ENCODE measurements around the gene REP15. TPM values are rescaled to one million over a fixed set of nuclear protein-coding genes. Genes with fewer than 3 reads are reported as not detected.
A peak's percentile ranks its signal among the peaks of the same experiment; 100 is the strongest.

The REP15 gene
- total and polyA plus RNA-seq, 2 experiments from 2014 or later, result 0.38 to 0.89 TPM

DNA sequence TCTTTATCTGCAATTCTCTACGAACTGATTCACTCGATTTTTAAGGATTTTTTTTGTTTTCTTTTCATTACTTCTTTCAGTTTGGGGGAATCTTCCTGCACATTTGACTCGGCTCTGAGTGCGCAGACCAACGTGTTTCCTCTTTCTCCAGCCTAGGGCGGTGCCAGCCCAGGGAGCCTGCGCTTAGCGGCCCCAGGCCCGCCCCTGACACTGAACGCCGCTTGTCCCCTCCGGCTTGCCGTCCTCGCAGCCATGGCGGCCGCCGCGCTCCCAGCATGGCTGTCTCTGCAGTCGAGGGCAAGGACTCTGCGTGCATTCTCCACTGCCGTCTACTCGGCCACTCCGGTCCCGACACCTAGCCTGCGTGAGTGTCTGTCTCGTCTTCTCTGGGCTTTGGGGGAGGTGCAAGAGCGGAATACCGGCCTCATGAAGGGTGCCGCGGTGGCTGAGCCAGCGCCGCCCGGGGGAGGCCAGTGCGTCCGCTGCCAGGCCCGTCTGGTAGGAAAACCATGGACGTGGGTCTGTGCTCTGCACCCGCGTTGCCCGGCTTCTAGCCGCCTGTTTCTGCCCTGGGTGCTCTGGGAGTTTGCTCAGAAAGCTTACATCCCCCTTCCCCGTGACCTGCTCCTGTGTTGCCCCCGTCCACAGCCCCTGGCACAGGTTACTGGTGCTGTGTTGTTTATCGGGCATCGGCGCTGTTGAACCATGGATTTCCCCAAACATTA, 14.5 kb downstream of the REP15 start, which contains the start of gene MRPS35:
Gene MRPS35 (plus strand): TSS at position 241 of the 725 bp plus-strand sequence. CDS start 12 bp downstream, at position 253.
- Histone ChIP-seq H4K20me1 (replicated peaks; ENCODE audit: insufficient read depth) (no peaks in the 10 kb centered on the region; the same call in 1 of the 2 replicates), H3K4me3 (peak within 1 kb of the TSS; percentile 82), H3K27ac (ENCODE audit: low read depth) (peak within 1 kb of the TSS; percentile 75), H3K4me1 (ENCODE audit: insufficient read depth) (peaks cover 11% of the 10 kb centered on the region), H3K36me3 (ENCODE audit: insufficient read depth) (no peaks in the 10 kb centered on the region; the same call in 1 of the 2 replicates), H3K27me3 (ENCODE audit: insufficient read depth) (no peaks in the 10 kb centered on the region), H3K4me2 (peak within 1 kb of the TSS; percentile 92), H3F3A (replicated peaks; ENCODE audit: low read depth) (no peaks in the 10 kb centered on the region), H2AFZ (peak within 1 kb of the TSS; percentile 86), H3K9me2 (ENCODE audit: insufficient read depth) (no peaks in the 10 kb centered on the region), H3K79me2 (replicated peaks; ENCODE audit: insufficient read depth) (peaks cover 46% of the 10 kb centered on the region)
- H3K4me3 Mint-ChIP-seq, result peak within 1 kb of the TSS; percentile 89
- no peaks in the 10 kb centered on the region for H3K9me3 Mint-ChIP-seq
- DNase-seq (ENCODE audit: low spot score), result peak; percentile 88
- TF ChIP-seq POLR2AphosphoS5 (IDR thresholded peaks at IDR 0.05; ENCODE audit: low read depth) (peak; percentile 95), ZNF331 (CRISPR knock-in tag; IDR thresholded peaks at IDR 0.05; ENCODE audit: low read depth) (no peak), CREB1 (CRISPR knock-in tag; IDR thresholded peaks at IDR 0.05; ENCODE audit: low read depth) (0 out of 2 replicates have a peak, but pooled peaks have one; percentile 4), NANOG (IDR thresholded peaks at IDR 0.05; ENCODE audit: borderline replicate concordance) (no peak)
- peaks cover 6% of the 10 kb centered on the region for H3K27me3 Mint-ChIP-seq (ENCODE audit: insufficient read depth, low read depth, poor library complexity)
- peaks cover 13% of the 10 kb centered on the region for H3K36me3 Mint-ChIP-seq (ENCODE audit: low read depth)
- peaks cover 13% of the 10 kb centered on the region for H3K4me1 Mint-ChIP-seq
- H3K27ac Mint-ChIP-seq, result peak within 1 kb of the TSS; percentile 96
- ATAC-seq, result peak; percentile 97

DNA sequence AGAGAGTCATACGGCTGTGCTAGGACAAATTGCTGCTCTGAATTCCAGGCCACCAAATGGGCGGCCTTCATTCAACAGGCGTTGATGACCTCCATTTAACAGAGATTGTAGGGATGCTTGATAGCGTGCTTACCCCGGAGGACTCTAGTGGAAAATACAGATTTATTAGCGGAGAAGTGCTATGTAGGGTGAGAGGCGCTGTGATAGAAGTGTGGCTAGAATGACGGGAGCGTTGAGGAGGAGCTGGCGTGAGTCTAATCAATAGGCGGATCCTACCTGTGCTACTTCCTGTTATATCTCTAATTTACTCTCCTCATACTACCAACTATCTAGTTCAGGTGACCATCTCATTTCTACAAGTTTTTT, 15.1 kb downstream of the REP15 start:
- no peaks in the 10 kb centered on the region for H3K9me3 Mint-ChIP-seq
- H3K4me1 Mint-ChIP-seq, result peaks cover 13% of the 10 kb centered on the region
- Histone ChIP-seq H3K27ac (ENCODE audit: low read depth) (peak overlapping the region; percentile 75), H3K4me3 (peak overlapping the region; percentile 82), H3F3A (replicated peaks; ENCODE audit: low read depth) (no peaks in the 10 kb centered on the region), H3K27me3 (ENCODE audit: insufficient read depth) (no peaks in the 10 kb centered on the region), H2AFZ (peak overlapping the region; percentile 86), H3K79me2 (replicated peaks; ENCODE audit: insufficient read depth) (peaks cover 46% of the 10 kb centered on the region), H3K4me1 (ENCODE audit: insufficient read depth) (peaks cover 11% of the 10 kb centered on the region), H3K36me3 (ENCODE audit: insufficient read depth) (peaks cover 5% of the 10 kb centered on the region; the same call in 1 of the 2 replicates), H3K4me2 (peak overlapping the region; percentile 92), H4K20me1 (replicated peaks; ENCODE audit: insufficient read depth) (no peaks in the 10 kb centered on the region; the same call in none of the 2 replicates), H3K9me2 (ENCODE audit: insufficient read depth) (no peaks in the 10 kb centered on the region)
- peak overlapping the region; percentile 96 for H3K27ac Mint-ChIP-seq
- H3K36me3 Mint-ChIP-seq (ENCODE audit: low read depth), result peaks cover 16% of the 10 kb centered on the region
- ATAC-seq (peak; percentile 49), DNase-seq (ENCODE audit: low spot score) (peak; percentile 33)
- no peak for TF ChIP-seq ZNF331 (CRISPR knock-in tag; IDR thresholded peaks at IDR 0.05; ENCODE audit: low read depth)
- no peak for TF ChIP-seq EZH2phosphoT487 (IDR thresholded peaks at IDR 0.05; ENCODE audit: unreplicated experiment)
- TF ChIP-seq STAT1 (IDR thresholded peaks at IDR 0.05; ENCODE audit: unreplicated experiment), result no peak
- no peak for TF ChIP-seq NANOG (IDR thresholded peaks at IDR 0.05; ENCODE audit: borderline replicate concordance)
- no peak for TF ChIP-seq JUNB (IDR thresholded peaks at IDR 0.05; ENCODE audit: unreplicated experiment)
- TF ChIP-seq, protein P1, sequence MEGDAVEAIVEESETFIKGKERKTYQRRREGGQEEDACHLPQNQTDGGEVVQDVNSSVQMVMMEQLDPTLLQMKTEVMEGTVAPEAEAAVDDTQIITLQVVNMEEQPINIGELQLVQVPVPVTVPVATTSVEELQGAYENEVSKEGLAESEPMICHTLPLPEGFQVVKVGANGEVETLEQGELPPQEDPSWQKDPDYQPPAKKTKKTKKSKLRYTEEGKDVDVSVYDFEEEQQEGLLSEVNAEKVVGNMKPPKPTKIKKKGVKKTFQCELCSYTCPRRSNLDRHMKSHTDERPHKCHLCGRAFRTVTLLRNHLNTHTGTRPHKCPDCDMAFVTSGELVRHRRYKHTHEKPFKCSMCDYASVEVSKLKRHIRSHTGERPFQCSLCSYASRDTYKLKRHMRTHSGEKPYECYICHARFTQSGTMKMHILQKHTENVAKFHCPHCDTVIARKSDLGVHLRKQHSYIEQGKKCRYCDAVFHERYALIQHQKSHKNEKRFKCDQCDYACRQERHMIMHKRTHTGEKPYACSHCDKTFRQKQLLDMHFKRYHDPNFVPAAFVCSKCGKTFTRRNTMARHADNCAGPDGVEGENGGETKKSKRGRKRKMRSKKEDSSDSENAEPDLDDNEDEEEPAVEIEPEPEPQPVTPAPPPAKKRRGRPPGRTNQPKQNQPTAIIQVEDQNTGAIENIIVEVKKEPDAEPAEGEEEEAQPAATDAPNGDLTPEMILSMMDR (conservative IDR thresholded peaks at IDR 0.05; ENCODE audit: low read depth in 2 of 2), result no peak
- no peak for TF ChIP-seq CREB1 (CRISPR knock-in tag; IDR thresholded peaks at IDR 0.05; ENCODE audit: low read depth)
- no peak for TF ChIP-seq EZH2 (IDR thresholded peaks at IDR 0.05; ENCODE audit: low read depth, unreplicated experiment)
- TF ChIP-seq, protein P2, sequence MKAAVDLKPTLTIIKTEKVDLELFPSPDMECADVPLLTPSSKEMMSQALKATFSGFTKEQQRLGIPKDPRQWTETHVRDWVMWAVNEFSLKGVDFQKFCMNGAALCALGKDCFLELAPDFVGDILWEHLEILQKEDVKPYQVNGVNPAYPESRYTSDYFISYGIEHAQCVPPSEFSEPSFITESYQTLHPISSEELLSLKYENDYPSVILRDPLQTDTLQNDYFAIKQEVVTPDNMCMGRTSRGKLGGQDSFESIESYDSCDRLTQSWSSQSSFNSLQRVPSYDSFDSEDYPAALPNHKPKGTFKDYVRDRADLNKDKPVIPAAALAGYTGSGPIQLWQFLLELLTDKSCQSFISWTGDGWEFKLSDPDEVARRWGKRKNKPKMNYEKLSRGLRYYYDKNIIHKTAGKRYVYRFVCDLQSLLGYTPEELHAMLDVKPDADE (IDR thresholded peaks at IDR 0.05), result no peak
- TF ChIP-seq, protein P3, sequence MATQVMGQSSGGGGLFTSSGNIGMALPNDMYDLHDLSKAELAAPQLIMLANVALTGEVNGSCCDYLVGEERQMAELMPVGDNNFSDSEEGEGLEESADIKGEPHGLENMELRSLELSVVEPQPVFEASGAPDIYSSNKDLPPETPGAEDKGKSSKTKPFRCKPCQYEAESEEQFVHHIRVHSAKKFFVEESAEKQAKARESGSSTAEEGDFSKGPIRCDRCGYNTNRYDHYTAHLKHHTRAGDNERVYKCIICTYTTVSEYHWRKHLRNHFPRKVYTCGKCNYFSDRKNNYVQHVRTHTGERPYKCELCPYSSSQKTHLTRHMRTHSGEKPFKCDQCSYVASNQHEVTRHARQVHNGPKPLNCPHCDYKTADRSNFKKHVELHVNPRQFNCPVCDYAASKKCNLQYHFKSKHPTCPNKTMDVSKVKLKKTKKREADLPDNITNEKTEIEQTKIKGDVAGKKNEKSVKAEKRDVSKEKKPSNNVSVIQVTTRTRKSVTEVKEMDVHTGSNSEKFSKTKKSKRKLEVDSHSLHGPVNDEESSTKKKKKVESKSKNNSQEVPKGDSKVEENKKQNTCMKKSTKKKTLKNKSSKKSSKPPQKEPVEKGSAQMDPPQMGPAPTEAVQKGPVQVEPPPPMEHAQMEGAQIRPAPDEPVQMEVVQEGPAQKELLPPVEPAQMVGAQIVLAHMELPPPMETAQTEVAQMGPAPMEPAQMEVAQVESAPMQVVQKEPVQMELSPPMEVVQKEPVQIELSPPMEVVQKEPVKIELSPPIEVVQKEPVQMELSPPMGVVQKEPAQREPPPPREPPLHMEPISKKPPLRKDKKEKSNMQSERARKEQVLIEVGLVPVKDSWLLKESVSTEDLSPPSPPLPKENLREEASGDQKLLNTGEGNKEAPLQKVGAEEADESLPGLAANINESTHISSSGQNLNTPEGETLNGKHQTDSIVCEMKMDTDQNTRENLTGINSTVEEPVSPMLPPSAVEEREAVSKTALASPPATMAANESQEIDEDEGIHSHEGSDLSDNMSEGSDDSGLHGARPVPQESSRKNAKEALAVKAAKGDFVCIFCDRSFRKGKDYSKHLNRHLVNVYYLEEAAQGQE (IDR thresholded peaks at IDR 0.05; ENCODE audit: unreplicated experiment), result no peak
- TF ChIP-seq POLR2AphosphoS5 (IDR thresholded peaks at IDR 0.05; ENCODE audit: low read depth), result no peak
- TF ChIP-seq ZNF114 (CRISPR knock-in tag; IDR thresholded peaks at IDR 0.05), result no peak
- peak overlapping the region; percentile 89 for H3K4me3 Mint-ChIP-seq
- H3K27me3 Mint-ChIP-seq (ENCODE audit: insufficient read depth, low read depth, poor library complexity), result peaks cover 6% of the 10 kb centered on the region

Measured in GM23338 (cell line).